GM21381 (cell line): ENCODE data around the gene LY9.
A peak's percentile ranks its signal among the peaks of the same experiment; 100 is the strongest.

Source experiments
- ATAC-seq: cut with Tn5 transposase; IDR thresholded peaks from one replicate; pipeline ENCODE4 v1.9.1; 2021; ENCODE audit warnings: mild to moderate bottlenecking, moderate library complexity; ENCODE audit not compliant: unreplicated experiment

LY9 gene

GRCh38 chr1:160836561-160836960, 40.6 kb downstream of the LY9 start:
- no peak for ATAC-seq

GRCh38 chr1:160836981-160837557, 41.1 kb downstream of the LY9 start:
- ATAC-seq, result no peak

GRCh38 chr1:160837558-160838205, 41.7 kb downstream of the LY9 start:
- peak; percentile 75 for ATAC-seq

- no peak for ATAC-seq
Observed at GRCh38 chr1:160838888-160839287, 42.9 kb downstream of the LY9 start.

- ATAC-seq, result no peak
Observed at GRCh38 chr1:160839746-160840145, 43.8 kb downstream of the LY9 start.

- no peak for ATAC-seq
Observed at GRCh38 chr1:160841079-160841478, 45.1 kb downstream of the LY9 start.

- ATAC-seq, result no peak
Observed at GRCh38 chr1:160844447-160845232, 48.7 kb downstream of the LY9 start.

GRCh38 chr1:160846281-160846680, 50.3 kb downstream of the LY9 start:
- no peak for ATAC-seq

- no peak for ATAC-seq
Observed at GRCh38 chr1:160850541-160850940, 54.6 kb downstream of the LY9 start.

- ATAC-seq, result no peak
Observed at GRCh38 chr1:160850993-160851392, 55.0 kb downstream of the LY9 start.

GRCh38 chr1:160853014-160853413, 57.0 kb downstream of the LY9 start:
- ATAC-seq, result no peak

- ATAC-seq, result no peak
Observed at GRCh38 chr1:160853754-160854153, 57.8 kb downstream of the LY9 start.

- peak; percentile 80 for ATAC-seq
Observed at GRCh38 chr1:160855181-160855981, 59.4 kb downstream of the LY9 start.

GRCh38 chr1:160858097-160858496, 62.1 kb downstream of the LY9 start:
- no peak for ATAC-seq

- no peak for ATAC-seq
Observed at GRCh38 chr1:160858507-160858906, 62.5 kb downstream of the LY9 start.

GRCh38 chr1:160859166-160859565, 63.2 kb downstream of the LY9 start:
- ATAC-seq, result no peak

- ATAC-seq, result no peak
Observed at GRCh38 chr1:160860840-160861505, 65.0 kb downstream of the LY9 start.

GRCh38 chr1:160862203-160863060, 66.5 kb downstream of the LY9 start, which contains the start of gene CD244:
Gene CD244, minus strand, starts transcription at chr1:160862887. Its CDS starts 210 bp downstream, at chr1:160862677.
- peak; percentile 79 for ATAC-seq

- no peak for ATAC-seq
Observed at GRCh38 chr1:160863061-160863773, 67.2 kb downstream of the LY9 start.
